Measurements from ENCODE around the gene XBP1. TPM values are rescaled to one million over a fixed set of nuclear protein-coding genes. Genes with fewer than 3 reads are reported as not detected.

The XBP1 gene
- total RNA-seq, 1 donor from 2014 or later, result 165 TPM

Other genes starting within 250 kb of the XBP1 start
- 27.2 and 44.4 TPM in 2 replicates for gene TTC28, start 120.7 kb downstream of the XBP1 start, total RNA-seq
- gene CHEK2, start 58.7 kb downstream of the XBP1 start, total RNA-seq, result 14.8 and 15.7 TPM in 2 replicates
- 12.5 and 19.9 TPM in 2 replicates for gene HSCB, start 58.5 kb downstream of the XBP1 start, total RNA-seq
- gene CCDC117, start 27.9 kb downstream of the XBP1 start, total RNA-seq, result 23.8 and 30.1 TPM in 2 replicates
- gene ZNRF3, start 83.0 kb upstream of the XBP1 start, total RNA-seq, result 2.6 and 3.2 TPM in 2 replicates

Measured in dermis blood vessel endothelial cell (primary cell).